ENCODE data around the gene SPEG.

SPEG gene

DNA sequence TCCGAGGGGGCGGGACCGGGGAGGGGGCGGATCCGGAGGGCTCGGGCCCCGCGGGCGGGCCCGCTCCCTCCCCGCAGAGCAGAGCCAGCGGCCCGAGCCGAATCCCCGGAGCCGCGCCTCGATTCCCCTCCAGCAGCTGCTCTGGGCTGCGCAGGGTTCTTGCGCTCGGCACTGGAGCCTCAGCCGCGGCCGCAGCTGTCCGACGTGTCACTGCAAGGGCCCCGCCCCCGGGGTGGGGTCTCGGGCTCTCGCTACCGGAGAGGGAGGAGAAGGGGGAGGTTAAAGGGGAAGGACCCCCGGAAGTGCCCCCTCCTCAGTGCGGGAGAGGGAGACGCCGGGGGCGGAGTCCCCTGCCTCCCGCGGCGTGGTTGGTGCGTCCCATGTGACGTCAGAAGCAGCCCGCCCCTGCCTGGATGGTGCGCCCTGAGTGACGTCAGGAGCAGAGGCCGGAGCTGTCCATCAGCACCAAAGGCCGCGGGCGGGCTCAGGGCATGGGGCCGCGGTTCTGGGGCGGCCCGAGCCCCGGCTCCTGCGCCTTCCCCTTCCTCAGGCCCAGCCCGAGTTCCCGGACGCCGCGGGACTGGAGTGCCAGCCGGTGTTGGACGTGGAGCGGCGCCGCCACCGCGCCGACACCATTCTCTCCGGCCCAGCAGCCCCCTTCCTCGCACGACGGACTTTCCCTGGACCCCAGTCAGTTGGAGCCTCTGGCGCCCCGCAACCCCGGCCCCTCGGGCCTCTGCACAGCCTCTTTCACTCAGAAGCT, 109.1 kb downstream of the SPEG start, which contains the start of the genes CHPF and TMEM198:
TSS of gene CHPF (minus strand) at position 214 of the 763 bp plus-strand sequence. CDS start 271 bp downstream, outside the sequence.
TSS of gene TMEM198 (plus strand) at position 433 of the 763 bp plus-strand sequence. CDS start 700 bp downstream, outside the sequence.
- Histone ChIP-seq H3K27me3 (no peaks in the 10 kb centered on the region), H3K4me1 (no peaks in the 10 kb centered on the region; the same call in 1 of the 2 replicates), H3K9me3 (no peaks in the 10 kb centered on the region), H3K36me3 (peaks cover 26% of the 10 kb centered on the region), H3K4me3 (ENCODE audit: low read depth, low read length) (peak within 1 kb of the TSS; percentile 90)
- peak; percentile 100 for DNase-seq
- TF ChIP-seq, protein P1, sequence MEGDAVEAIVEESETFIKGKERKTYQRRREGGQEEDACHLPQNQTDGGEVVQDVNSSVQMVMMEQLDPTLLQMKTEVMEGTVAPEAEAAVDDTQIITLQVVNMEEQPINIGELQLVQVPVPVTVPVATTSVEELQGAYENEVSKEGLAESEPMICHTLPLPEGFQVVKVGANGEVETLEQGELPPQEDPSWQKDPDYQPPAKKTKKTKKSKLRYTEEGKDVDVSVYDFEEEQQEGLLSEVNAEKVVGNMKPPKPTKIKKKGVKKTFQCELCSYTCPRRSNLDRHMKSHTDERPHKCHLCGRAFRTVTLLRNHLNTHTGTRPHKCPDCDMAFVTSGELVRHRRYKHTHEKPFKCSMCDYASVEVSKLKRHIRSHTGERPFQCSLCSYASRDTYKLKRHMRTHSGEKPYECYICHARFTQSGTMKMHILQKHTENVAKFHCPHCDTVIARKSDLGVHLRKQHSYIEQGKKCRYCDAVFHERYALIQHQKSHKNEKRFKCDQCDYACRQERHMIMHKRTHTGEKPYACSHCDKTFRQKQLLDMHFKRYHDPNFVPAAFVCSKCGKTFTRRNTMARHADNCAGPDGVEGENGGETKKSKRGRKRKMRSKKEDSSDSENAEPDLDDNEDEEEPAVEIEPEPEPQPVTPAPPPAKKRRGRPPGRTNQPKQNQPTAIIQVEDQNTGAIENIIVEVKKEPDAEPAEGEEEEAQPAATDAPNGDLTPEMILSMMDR (IDR thresholded peaks at IDR 0.05; ENCODE audit: low read depth, low read length): no peak

DNA sequence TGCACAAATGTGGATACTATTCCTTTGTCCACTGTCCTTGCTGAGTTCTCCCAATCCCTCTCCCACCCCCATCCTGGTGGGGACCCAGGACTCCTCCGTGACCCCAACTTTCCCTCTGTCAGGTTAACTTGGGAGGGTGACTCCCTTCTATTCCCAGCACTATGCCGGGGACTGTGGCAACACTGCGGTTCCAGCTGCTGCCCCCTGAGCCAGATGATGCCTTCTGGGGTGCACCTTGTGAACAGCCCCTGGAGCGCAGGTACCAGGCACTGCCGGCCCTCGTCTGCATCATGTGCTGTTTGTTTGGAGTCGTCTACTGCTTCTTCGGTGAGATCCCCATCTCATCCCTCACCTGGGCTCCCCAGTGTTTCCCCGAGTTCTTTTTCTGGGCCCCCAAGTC, 109.9 kb downstream of the SPEG start:
- H3K36me3 ChIP-seq: peaks cover 18% of the 10 kb centered on the region
- H3K27me3 ChIP-seq: no peaks in the 10 kb centered on the region
- TF ChIP-seq, protein P1 (IDR thresholded peaks at IDR 0.05; ENCODE audit: low read depth, low read length): no peak
- H3K4me1 ChIP-seq: no peaks in the 10 kb centered on the region
- H3K4me3 ChIP-seq (ENCODE audit: low read depth, low read length): peak overlapping the region; percentile 90
- no peaks in the 10 kb centered on the region for H3K9me3 ChIP-seq
- DNase-seq: no peak

DNA sequence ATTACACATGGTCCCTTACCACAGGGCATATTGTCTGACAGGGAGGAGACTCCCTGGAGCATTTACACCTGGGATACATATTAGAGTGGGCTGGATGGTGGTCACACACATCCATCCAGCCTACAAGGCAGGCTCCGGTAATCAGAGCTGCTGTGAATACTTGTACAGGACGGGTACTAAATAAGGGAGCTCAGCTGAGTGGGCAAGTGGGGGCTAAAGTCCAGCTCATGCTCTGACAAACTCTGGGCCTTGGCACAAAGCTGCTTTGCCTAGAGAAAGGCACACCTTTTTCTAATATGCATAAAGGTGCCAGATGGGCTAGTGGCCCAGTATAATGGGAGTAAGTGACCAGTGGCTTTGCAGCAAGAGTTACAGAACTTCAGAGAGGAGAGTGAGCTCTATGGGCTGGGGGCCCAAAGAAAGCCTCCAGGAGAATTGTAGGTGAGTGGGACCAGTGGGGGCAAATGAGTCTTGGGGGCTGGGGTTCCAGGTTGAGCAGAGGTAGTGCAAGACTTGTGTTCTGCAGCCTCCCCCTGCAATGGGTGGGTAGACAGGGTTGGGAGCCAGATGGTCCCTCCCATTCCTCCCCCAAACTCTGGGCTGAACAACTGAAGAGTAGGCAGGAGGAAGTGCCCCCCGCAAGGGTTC, 110.8 kb downstream of the SPEG start:
- no peak for DNase-seq
- TF ChIP-seq, protein P1 (IDR thresholded peaks at IDR 0.05; ENCODE audit: low read depth, low read length): no peak
- peaks cover 18% of the 10 kb centered on the region for H3K36me3 ChIP-seq
- H3K9me3 ChIP-seq: no peaks in the 10 kb centered on the region
- peak overlapping the region; percentile 90 for H3K4me3 ChIP-seq (ENCODE audit: low read depth, low read length)
- H3K27me3 ChIP-seq: no peaks in the 10 kb centered on the region
- no peaks in the 10 kb centered on the region for H3K4me1 ChIP-seq

DNA sequence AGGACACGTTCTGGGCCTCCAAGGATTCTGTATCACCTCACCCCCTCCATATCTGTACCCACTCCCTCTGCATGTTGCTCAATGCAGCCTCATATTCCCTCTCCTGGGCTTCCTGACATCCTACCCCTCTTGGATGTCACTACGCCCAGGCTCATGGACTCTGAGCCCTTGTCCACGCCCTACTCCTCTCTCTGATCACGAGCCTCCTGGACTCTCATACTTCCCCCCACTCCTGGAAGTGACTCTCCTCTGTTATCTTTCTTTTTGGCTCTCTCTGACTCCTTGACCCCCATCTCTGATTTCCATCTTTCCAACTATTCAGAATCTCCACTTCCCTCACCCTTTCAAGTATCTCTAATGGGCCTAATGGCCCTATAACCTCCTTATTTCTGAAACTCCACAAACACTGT, 111.3 kb downstream of the SPEG start:
- H3K27me3 ChIP-seq: no peaks in the 10 kb centered on the region

DNA sequence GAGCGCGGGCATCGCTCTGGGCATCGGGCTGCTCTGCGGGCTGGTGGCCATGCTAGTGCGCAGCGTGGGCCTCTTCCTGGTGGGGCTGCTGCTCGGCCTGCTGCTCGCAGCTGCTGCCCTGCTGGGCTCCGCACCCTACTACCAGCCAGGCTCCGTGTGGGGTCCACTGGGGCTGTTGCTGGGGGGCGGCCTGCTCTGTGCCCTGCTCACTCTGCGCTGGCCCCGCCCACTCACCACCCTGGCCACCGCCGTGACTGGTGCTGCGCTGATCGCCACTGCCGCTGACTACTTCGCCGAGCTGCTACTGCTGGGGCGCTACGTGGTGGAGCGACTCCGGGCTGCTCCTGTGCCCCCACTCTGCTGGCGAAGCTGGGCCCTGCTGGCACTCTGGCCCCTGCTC, 113.0 kb downstream of the SPEG start:
- no peaks in the 10 kb centered on the region for H3K9me3 ChIP-seq
- TF ChIP-seq, protein P1 (IDR thresholded peaks at IDR 0.05; ENCODE audit: low read depth, low read length): no peak
- no peak for DNase-seq
- H3K4me3 ChIP-seq (ENCODE audit: low read depth, low read length): no peak overlapping the region
- no peaks in the 10 kb centered on the region for H3K27me3 ChIP-seq
- H3K4me1 ChIP-seq: no peaks in the 10 kb centered on the region
- H3K36me3 ChIP-seq: peaks cover 5% of the 10 kb centered on the region

More for the DNA sequence above, 111.3 kb downstream of the SPEG start:
- TF ChIP-seq, protein P1 (IDR thresholded peaks at IDR 0.05; ENCODE audit: low read depth, low read length): no peak
- H3K4me3 ChIP-seq (ENCODE audit: low read depth, low read length): no peak overlapping the region
- no peaks in the 10 kb centered on the region for H3K9me3 ChIP-seq
- peaks cover 12% of the 10 kb centered on the region for H3K36me3 ChIP-seq
- no peak for DNase-seq
- H3K4me1 ChIP-seq: no peaks in the 10 kb centered on the region

Measured in BE2C (cell line).